Tibial artery (tissue), 4 donors: Measurements from ENCODE around the gene GPR18.

Source experiments
- DNase-seq, 2 donors: peaks; one replicate each; pipeline ENCODE4 v3.0.0-alpha.2; 2019
- H3K27ac ChIP-seq, 2 donors: fragments of 200-600 bp; sonication (generic) in 1 of 2; 1 replicate in 1 of 2; 2 replicates in 1 of 2; pipeline ENCODE4 v1.5.1; 2018 to 2019; ENCODE audit warnings: mild to moderate bottlenecking in 1 of 2
- H3K27me3 ChIP-seq, 2 donors: fragments of 200-600 bp; sonication (generic) in 1 of 2; one replicate each; pipeline versions ENCODE4 v1.5.1 to v1.6.0; 2016 to 2019
- H3K36me3 ChIP-seq, 3 donors: fragments of 200-600 bp; sonication (generic) in 2 of 3; one replicate each; pipeline ENCODE4 v1.5.1; 2016 to 2019; ENCODE audit warnings: mild to moderate bottlenecking in 2 of 3
- H3K4me1 ChIP-seq, 4 donors: fragments of 200-600 bp; sonication (generic) in 2 of 4; 1 replicate in 3 of 4; 2 replicates in 1 of 4; pipeline ENCODE4 v1.5.1; 2016 to 2019
- H3K4me3 ChIP-seq, 2 donors: fragments of 200-600 bp; sonication (generic) in 1 of 2; 1 replicate in 1 of 2; 2 replicates in 1 of 2; pipeline ENCODE4 v1.5.1; 2018 to 2019; ENCODE audit warnings: mild to moderate bottlenecking in 2 of 2
- H3K9me3 ChIP-seq, 3 donors: fragments of 200-600 bp; sonication (generic) in 1 of 3; one replicate each; pipeline ENCODE4 v1.5.1; 2016 to 2019
- intact Hi-C: fragments of 100-400 bp; cut with DNase I; formaldehyde crosslinking; loops from one replicate; pipeline ENCODE4 v1.15.0; 2023; ENCODE audit warnings: low total_unique reads
- TF ChIP-seq, protein P1 (sequence below), 2 experiments: fragments of 200-600 bp in 1 of 2; fragments of 450-650 bp in 1 of 2; IDR thresholded peaks; one replicate each; pipeline ENCODE4 v1.5.1; 2017 to 2019; ENCODE audit warnings: antibody characterized with exemption in 2 of 2, mild to moderate bottlenecking in 1 of 2, moderate library complexity in 1 of 2

GPR18 gene

DNA sequence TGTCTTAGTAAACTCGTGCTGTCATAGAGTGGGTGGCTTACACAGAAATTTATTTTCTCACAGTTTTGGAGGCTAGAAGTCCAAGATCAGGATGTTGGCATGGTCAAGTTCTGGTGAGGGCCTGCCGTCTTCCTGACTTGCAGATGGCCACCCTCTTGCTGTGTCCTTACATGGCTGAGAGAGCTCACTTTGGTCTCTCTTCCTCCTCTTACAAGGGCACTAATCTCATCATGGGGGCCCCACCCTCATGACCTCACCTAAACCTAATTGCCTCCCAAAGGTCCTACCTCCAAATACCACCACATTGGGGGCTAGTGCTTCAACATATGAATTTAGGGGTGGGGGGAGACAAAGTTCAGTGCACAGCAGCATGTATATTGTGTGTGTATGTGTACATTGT lies 14.3 kb upstream of the GPR18 start:
- Histone ChIP-seq H3K27me3 (no peaks in the 10 kb centered on the region), H3K27ac (no peak overlapping the region), H3K36me3 (peaks cover 0 to 5% (median 0%) of the 10 kb centered on the region in 3 donors), H3K4me1 (no peaks in the 10 kb centered on the region), H3K4me3 (no peak overlapping the region), H3K9me3 (peaks cover 0 to 6% (median 0%) of the 10 kb centered on the region in 3 donors)
- no peak for DNase-seq
- intact Hi-C loops: no loop called here
- TF ChIP-seq, protein P1, sequence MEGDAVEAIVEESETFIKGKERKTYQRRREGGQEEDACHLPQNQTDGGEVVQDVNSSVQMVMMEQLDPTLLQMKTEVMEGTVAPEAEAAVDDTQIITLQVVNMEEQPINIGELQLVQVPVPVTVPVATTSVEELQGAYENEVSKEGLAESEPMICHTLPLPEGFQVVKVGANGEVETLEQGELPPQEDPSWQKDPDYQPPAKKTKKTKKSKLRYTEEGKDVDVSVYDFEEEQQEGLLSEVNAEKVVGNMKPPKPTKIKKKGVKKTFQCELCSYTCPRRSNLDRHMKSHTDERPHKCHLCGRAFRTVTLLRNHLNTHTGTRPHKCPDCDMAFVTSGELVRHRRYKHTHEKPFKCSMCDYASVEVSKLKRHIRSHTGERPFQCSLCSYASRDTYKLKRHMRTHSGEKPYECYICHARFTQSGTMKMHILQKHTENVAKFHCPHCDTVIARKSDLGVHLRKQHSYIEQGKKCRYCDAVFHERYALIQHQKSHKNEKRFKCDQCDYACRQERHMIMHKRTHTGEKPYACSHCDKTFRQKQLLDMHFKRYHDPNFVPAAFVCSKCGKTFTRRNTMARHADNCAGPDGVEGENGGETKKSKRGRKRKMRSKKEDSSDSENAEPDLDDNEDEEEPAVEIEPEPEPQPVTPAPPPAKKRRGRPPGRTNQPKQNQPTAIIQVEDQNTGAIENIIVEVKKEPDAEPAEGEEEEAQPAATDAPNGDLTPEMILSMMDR (IDR thresholded peaks at IDR 0.05): no peak

DNA sequence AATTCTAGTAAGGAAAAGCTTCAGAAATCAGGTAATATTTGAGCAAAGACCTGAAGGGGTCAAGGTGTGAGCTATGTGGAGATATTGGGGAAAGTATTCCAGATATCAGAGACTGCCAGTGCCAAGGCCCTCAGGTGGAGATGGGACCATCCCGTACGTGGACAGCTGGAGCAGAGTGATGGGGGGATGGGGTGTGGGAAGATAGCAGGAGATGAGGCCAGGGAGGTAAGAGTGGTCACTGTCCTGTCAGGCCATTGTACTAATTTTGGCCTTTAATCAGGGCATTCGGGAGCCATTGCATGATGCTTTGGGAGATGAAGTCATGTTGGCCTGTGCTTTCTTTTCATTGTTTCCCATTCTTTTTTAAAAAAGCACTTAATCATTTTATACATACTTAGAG lies 13.1 kb upstream of the GPR18 start:
- H3K4me3 ChIP-seq: no peak overlapping the region
- H3K9me3 ChIP-seq: peaks cover 0 to 6% (median 0%) of the 10 kb centered on the region in 3 donors
- intact Hi-C loops: no loop called here
- H3K4me1 ChIP-seq: no peaks in the 10 kb centered on the region
- no peak overlapping the region for H3K27ac ChIP-seq
- peaks cover 0 to 5% (median 0%) of the 10 kb centered on the region in 3 donors for H3K36me3 ChIP-seq
- no peaks in the 10 kb centered on the region for H3K27me3 ChIP-seq
- DNase-seq: no peak
- TF ChIP-seq, protein P1 (IDR thresholded peaks at IDR 0.05): no peak

DNA sequence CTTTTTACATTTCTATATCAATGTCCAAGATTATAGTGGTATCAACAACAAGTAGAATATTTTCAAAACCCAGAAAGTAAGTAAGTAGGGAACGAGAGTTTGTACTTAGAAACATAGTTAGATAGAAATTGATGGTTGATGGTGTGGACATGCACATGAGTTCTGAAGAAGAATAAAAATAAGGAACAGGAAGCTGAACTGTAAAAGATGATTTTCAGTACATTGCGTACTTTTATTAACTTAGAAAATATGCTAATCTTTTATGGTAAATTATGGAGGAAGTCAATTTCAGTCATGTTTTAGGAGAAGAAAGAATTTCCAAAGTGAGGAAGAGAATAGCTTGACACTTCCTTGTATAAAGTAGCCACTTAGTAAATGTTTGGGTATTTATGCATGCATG lies 12.3 kb upstream of the GPR18 start:
- intact Hi-C loops: no loop called here
- H3K27ac ChIP-seq: no peak overlapping the region
- no peaks in the 10 kb centered on the region for H3K27me3 ChIP-seq
- H3K4me3 ChIP-seq: no peak overlapping the region
- H3K36me3 ChIP-seq: peaks cover 0 to 5% (median 0%) of the 10 kb centered on the region in 3 donors
- TF ChIP-seq, protein P1 (IDR thresholded peaks at IDR 0.05): no peak
- H3K9me3 ChIP-seq: peaks cover 0 to 6% (median 0%) of the 10 kb centered on the region in 3 donors
- H3K4me1 ChIP-seq: no peaks in the 10 kb centered on the region
- DNase-seq: no peak

DNA sequence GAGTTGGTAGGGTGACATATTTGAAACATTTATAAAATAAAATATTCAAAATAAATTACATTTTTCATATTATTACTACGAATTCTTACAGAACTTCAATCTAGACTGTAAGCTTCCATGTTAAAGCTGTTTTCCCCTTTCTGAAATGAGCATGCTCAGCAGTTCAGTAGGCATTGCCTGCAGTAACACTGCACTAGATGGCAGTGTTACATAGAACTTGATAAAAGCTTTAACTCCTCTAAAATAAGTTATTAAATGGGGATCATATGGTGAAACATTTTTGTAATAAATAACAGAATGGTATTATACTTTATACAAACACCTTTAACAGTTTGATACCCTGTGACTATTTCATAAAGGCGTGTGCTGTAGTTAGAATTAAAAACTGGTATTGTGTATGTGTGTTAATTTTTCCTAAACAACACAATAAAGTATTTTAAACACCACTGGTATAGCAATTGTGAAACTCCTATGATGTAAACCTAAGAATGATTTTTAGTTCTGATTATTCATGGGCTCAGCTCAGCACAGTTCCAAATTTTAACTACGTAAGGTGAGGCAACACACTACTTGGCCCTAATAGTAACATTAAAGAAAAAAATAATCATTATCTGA lies 11.6 kb upstream of the GPR18 start:
- Histone ChIP-seq H3K4me3 (no peak overlapping the region), H3K9me3 (peaks cover 0 to 6% (median 0%) of the 10 kb centered on the region in 3 donors), H3K27me3 (no peaks in the 10 kb centered on the region), H3K27ac (no peak overlapping the region), H3K4me1 (no peaks in the 10 kb centered on the region), H3K36me3 (peaks cover 0 to 5% (median 0%) of the 10 kb centered on the region in 3 donors)
- DNase-seq: no peak
- intact Hi-C loops: loop anchor here (2.0 to 5.0 kb wide), 2 partner anchors 92 to 167 kb away; no protein-coding TSS in a partner anchor
- TF ChIP-seq, protein P1 (IDR thresholded peaks at IDR 0.05): peak; percentile 63 to 64

DNA sequence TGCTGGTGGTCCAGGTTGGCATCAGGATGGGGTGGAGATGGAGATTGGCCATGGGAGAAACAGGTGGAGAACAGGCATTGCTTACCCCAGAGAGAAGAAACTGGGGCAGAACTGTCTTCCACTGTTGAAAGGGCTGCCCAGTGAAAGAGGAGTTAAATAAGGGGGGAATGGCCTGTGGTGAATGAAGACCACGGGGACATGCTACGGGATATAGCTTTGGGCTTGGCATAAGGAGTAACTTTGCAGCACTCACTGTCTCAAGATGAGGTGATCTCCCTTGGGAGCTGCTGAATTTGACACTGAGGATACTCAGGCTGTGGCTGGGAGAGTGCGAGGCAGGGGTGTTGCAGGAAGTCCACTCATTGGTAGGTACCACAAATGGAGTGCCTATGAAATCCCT lies 10.6 kb upstream of the GPR18 start:
- no peaks in the 10 kb centered on the region for H3K27me3 ChIP-seq
- no peak overlapping the region for H3K27ac ChIP-seq
- no peaks in the 10 kb centered on the region for H3K4me1 ChIP-seq
- H3K36me3 ChIP-seq: peaks cover 0 to 5% (median 0%) of the 10 kb centered on the region in 3 donors
- peaks cover 0 to 6% (median 0%) of the 10 kb centered on the region in 3 donors for H3K9me3 ChIP-seq
- no peak overlapping the region for H3K4me3 ChIP-seq
- DNase-seq: no peak
- TF ChIP-seq, protein P1 (IDR thresholded peaks at IDR 0.05): no peak
- intact Hi-C loops: loop anchor here (2.0 to 5.0 kb wide), 2 partner anchors 92 to 168 kb away; no protein-coding TSS in a partner anchor
